ENCODE results near the gene PCNX2.

DNA sequence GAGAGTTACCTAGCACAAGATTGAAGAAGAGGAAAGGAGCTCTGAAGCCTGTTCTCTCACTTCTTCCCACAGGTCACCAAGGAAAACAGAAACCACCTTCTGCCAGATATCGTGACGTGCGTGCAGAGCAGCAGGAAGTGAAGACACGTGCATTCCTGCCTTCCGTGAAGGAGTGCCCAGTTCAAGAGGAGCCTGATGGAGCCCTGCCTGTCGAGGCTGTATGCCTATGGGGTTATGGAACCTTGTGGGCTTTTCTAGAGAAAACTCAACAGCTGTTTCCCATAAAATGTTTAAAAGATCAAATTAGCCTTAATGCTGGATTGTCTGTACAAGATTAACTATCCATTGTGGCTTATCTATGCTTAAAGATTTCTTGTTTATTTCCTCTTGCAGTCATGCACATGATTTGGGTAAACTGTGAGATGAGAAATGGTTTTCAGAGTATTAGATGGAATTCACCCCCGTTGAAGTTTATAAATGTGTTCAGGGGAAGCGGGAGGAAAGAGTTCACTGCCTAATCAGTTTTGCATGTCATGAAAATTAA lies 317.4 kb downstream of the PCNX2 start:
- TF ChIP-seq CTCF (IDR thresholded peaks at IDR 0.05 in 2 of 3, conservative IDR thresholded peaks at IDR 0.05 in 1 of 3; ENCODE audit: borderline replicate concordance in 1 of 3, insufficient read depth in 1 of 3, low read depth in 2 of 3, low read length in 2 of 3) (no peak), FOSL1 (IDR thresholded peaks at IDR 0.05; ENCODE audit: low read depth) (no peak), SP1 (IDR thresholded peaks at IDR 0.05; ENCODE audit: low read depth) (no peak), REST (IDR thresholded peaks at IDR 0.05; ENCODE audit: low read depth) (no peak), YY1 (IDR thresholded peaks at IDR 0.05; ENCODE audit: extremely low read depth, insufficient replicate concordance, low read depth, low read length) (no peak)

Measured in HCT116 (cell line).